GM19468 (cell line): ENCODE measurements around the gene PIK3R5.

Experiments
- ATAC-seq: cut with Tn5 transposase; IDR thresholded peaks from one replicate; pipeline ENCODE4 v1.9.1; 2021; ENCODE audit warnings: mild to moderate bottlenecking, moderate library complexity, moderate number of reproducible peaks; ENCODE audit not compliant: unreplicated experiment; ENCODE audit errors: extremely low read depth

Gene PIK3R5

GRCh38 chr17:8839410-8839935, 126.0 kb downstream of the PIK3R5 start:
- no peak for ATAC-seq

DNA sequence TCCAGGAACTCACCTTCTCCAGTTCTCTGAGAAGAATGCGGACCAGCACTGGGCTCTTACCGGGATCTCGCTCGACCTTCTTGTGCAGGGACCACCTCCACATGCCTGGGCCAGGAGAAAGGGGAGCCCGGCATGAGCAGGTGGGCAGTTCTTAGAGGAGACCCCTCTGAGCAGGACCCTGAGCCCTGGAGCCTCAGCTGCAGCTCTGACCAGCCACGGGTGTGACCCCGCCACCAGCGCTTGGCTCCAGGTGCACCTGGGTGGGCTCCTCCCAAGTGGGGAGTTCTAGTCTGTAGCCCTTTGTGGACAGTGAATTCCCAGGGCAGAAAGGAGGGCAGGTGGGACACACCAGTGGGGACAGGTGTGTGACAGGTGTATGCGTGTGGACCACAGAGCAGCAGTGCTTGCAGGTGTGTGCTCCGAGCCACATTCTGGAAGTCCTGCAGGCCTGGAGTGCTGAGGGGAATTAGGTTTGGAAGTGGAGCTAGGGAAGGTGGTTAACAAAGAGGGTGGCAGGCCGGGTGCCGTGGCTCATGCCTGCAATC, 126.9 kb downstream of the PIK3R5 start:
- ATAC-seq: no peak

DNA sequence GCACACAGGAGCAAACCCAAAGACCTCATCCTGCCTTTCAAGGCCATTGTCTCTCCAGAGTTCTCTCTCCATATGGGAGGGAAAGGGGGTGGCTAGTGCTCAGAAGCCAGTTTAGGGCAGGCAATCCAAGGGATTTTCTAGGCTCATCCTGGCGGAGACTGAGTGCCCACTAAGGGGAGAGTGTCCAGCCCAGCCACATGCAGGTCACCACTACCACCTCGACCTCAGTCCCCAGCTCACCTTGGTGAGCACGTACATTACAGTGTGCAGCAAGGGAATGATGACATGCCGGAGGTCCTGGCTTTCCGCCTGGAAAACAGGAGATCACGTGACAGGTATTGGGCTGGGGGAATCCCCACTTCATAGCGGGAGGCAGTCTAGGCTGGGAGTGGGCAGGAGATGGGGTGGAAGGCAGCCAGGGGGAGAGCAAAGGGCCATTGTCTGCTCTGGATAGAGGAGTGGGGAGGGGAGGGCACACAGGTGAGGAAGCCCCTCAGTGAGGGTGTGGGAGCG, 127.9 kb downstream of the PIK3R5 start:
- ATAC-seq: no peak

- no peak for ATAC-seq
Observed at GRCh38 chr17:8836821-8837562, 128.5 kb downstream of the PIK3R5 start.

GRCh38 chr17:8835631-8836364, 129.7 kb downstream of the PIK3R5 start:
- no peak for ATAC-seq

GRCh38 chr17:8835106-8835505, 130.4 kb downstream of the PIK3R5 start:
- ATAC-seq: no peak

- ATAC-seq: no peak
Observed at GRCh38 chr17:8832711-8833352, 132.7 kb downstream of the PIK3R5 start.

DNA sequence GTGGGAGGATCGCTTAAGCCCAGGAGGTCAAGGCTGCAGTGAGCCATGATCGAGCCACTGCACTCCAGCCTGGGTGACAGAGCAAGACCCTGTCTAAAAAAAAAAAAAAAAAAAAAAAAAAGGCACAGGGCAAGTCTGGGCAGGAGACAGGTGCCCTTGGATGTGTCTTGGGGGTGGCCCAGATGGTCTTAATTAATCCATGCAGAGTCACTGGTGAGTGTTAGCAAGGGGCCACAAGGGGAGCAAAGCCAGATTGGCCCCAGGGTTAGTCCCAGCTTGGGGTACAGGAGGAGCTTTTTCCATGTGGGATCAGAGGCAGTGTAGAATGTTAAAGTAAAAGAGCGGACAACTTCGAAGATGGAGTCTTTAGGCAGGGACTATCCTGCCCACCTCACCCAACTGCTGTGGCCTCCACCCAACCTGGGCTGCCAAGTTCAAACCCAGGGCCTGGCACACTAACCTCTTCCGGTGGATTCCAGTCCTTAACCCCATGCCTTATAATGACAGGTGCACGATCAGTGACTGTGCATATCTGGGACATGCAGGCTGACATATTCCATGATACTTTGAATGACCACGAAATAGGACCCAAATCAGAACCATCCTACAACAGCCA, 134.2 kb downstream of the PIK3R5 start:
- no peak for ATAC-seq

DNA sequence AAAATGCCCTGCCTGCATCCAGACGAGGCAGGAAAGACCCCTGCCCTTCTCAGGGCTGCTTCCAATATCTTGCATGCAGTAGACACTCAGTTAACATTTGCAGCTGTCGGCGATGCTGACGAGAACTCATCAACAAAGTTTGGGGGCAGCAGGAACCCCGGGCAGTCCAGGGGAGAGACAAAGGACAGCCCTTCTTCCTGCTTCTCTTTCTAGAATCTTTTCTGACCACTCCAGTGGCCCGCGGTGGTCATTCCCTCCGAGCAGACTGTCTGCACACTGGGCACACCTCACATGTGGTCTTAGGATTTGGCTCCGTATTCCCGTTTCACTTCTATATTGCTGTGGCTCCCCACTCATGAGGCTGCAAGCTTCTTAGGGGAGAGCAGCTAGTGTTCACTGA, 135.4 kb downstream of the PIK3R5 start:
- no peak for ATAC-seq

DNA sequence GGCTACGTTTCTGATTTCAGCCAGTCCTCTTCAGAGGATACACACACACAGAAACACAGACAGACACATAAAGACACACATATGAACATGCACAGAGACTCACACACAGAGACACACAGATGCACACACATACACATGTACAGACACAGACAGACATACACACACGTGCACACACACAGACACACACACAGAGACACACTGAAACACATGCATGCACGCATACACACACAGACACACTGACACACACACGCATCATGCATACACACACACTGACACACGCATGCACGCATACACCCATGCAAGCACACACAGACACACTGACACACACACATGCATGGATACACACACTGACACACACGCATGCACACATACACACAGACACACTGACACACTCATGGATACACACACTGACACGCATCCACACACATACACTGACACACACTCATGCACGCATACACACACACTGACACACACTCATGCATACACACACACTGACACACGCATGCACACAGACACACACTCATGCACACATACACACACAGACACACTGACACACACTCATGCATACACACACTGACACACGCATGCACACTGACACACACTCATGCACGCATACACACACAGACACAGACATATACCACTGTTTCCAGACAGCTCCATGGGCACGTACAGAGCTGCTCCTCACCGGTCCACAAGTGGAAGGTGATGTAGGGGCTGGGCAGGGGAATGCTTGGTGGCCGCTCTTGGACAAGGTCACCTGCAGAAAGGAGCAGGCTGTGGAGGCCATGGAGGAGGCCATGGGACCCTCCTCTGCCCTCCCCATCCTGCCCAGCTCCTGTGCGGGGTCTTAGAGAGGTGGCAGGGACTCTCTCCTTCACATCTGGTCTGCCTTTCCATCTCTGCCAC, 136.2 kb downstream of the PIK3R5 start:
- ATAC-seq: no peak
